Measurements from ENCODE around the gene ADAP1. TPM values are rescaled to one million over a fixed set of nuclear protein-coding genes. Genes with fewer than 3 reads are reported as not detected.

The ADAP1 gene
- total RNA-seq, 1 experiment from 2014 or later = 3.1 TPM

DNA sequence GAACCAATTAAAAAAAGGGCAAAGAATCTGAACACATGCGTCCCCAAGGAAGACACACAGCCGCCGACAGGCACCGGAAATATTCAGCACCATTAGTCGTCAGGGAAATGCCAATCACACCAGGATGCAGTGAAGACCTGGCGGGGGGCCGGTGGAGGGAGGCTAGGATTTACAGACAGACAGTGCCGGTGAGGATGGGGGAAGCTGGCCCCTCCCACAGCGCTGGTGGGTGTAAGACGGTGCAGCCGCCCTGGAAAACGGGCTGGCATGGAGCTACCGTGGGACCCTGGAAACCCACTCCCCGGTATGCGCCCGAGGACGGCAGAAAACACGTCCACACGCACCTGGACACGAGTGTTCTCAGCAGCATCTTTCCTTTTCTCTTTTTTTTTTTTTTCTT lies 4.8 kb upstream of the ADAP1 start:
- Histone ChIP-seq H3K36me3 (ENCODE audit: control insufficient read depth, insufficient read depth, low read length) (no peaks in the 10 kb centered on the region), H3K27ac (ENCODE audit: low read length) (no peak overlapping the region), H3K27me3 (ENCODE audit: control insufficient read depth, insufficient read depth, low read length) (no peaks in the 10 kb centered on the region), H3K4me3 (ENCODE audit: low read depth in 2 of 2, low read length in 2 of 2) (no peak overlapping the region), H3K4me1 (ENCODE audit: control insufficient read depth, insufficient read depth, low read length) (no peaks in the 10 kb centered on the region), H3K9me3 (ENCODE audit: control insufficient read depth, insufficient read depth, low read depth, low read length) (no peaks in the 10 kb centered on the region)
- intact Hi-C loops (cut with micrococcal nuclease; ENCODE audit: unreplicated experiment) (no loop called here), in situ Hi-C loops (cut with HindIII; ENCODE audit: low pct_unique_long_range_greater_than_20kb, low sequenced_read_pairs) (loop anchor here (25.0 kb wide), 1 partner anchor 178 kb away; a partner anchor contains a TSS)
- no peak for DNase-seq (ENCODE audit: low read depth, low spot score)
- BruUV-seq (replicated peaks) = no TSS peak
- CTCF ChIA-PET = no interaction called here
- POLR2A ChIA-PET = interaction anchor here (0.6 kb wide), 1 partner anchor 62 kb away, joined by 3 read pairs; no protein-coding TSS in a partner anchor
- TF ChIP-seq REST (IDR thresholded peaks at IDR 0.05; ENCODE audit: insufficient read depth in 1 of 2, low read depth in 2 of 2, low read length in 1 of 2) = no peak
- TF ChIP-seq TCF7L2 (IDR thresholded peaks at IDR 0.05; ENCODE audit: low read depth, low read length) = no peak
- TF ChIP-seq, protein P1, sequence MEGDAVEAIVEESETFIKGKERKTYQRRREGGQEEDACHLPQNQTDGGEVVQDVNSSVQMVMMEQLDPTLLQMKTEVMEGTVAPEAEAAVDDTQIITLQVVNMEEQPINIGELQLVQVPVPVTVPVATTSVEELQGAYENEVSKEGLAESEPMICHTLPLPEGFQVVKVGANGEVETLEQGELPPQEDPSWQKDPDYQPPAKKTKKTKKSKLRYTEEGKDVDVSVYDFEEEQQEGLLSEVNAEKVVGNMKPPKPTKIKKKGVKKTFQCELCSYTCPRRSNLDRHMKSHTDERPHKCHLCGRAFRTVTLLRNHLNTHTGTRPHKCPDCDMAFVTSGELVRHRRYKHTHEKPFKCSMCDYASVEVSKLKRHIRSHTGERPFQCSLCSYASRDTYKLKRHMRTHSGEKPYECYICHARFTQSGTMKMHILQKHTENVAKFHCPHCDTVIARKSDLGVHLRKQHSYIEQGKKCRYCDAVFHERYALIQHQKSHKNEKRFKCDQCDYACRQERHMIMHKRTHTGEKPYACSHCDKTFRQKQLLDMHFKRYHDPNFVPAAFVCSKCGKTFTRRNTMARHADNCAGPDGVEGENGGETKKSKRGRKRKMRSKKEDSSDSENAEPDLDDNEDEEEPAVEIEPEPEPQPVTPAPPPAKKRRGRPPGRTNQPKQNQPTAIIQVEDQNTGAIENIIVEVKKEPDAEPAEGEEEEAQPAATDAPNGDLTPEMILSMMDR (IDR thresholded peaks at IDR 0.05) = no peak
- TF ChIP-seq POLR2AphosphoS5 (IDR thresholded peaks at IDR 0.05; ENCODE audit: low read depth, low read length) = no peak
- TF ChIP-seq SIN3A (IDR thresholded peaks at IDR 0.05; ENCODE audit: borderline replicate concordance, insufficient read depth, low read depth, low read length) = no peak
- ATAC-seq = no peak

DNA sequence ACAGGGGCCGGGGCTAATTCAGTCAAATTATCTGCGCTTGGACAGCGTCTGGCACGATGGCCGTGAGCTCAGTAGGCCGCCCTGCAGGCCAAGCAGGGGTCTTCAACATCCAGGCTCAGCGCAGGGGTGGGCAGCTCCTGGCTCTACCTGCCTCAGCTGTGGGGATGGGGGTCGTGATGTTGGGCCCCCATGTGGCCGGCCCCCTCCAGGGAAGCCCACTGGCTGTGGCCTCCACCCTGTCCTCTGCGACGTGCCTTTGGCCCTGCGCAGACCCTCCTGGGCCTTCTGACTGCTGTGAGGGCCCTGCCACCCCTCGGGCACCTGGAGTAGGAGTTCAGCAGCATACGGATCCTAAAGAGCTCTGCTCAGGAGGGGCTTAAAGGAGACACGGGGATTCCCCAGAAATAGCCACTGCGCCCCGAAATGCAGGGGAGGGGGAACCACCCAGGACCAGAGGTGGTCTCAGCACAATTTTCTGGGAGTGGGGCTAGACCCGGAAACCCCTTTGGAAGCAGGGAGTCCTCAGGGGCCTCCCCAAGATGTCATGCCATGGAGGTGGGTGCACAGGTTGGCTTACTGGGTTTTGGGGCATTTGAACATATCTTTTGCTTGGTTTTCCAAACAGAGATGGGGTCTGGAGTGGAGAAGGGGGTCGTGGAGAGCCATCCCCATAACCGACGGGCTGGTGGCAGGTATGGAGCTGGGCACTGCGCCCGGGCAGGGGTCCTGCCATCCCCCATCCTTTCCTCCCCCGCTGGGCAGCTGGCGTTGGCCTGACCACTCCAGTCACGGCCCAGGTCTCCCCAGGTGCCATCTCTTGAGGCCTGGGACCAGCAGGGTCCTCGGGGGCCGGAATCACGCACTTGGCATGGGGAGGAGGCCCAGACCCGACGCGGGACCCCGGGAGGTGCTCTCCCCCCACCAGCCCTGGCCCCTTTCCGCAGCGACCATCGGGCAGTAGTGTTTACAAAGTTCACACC lies 4.0 kb upstream of the ADAP1 start:
- no peak for DNase-seq (ENCODE audit: low read depth, low spot score)
- ATAC-seq = no peak
- CTCF ChIA-PET = no interaction called here
- Histone ChIP-seq H3K27me3 (ENCODE audit: control insufficient read depth, insufficient read depth, low read length) (no peaks in the 10 kb centered on the region), H3K9me3 (ENCODE audit: control insufficient read depth, insufficient read depth, low read depth, low read length) (no peaks in the 10 kb centered on the region), H3K27ac (ENCODE audit: low read length) (no peak overlapping the region), H3K36me3 (ENCODE audit: control insufficient read depth, insufficient read depth, low read length) (no peaks in the 10 kb centered on the region), H3K4me3 (ENCODE audit: low read depth in 2 of 2, low read length in 2 of 2) (no peak overlapping the region), H3K4me1 (ENCODE audit: control insufficient read depth, insufficient read depth, low read length) (no peaks in the 10 kb centered on the region)
- in situ Hi-C loops (cut with HindIII; ENCODE audit: low pct_unique_long_range_greater_than_20kb, low sequenced_read_pairs) = loop anchor here (25.0 kb wide), 1 partner anchor 179 kb away; a partner anchor contains a TSS
- TF ChIP-seq, protein P1 (IDR thresholded peaks at IDR 0.05) = no peak
- TF ChIP-seq TCF7L2 (IDR thresholded peaks at IDR 0.05; ENCODE audit: low read depth, low read length) (no peak), POLR2AphosphoS5 (IDR thresholded peaks at IDR 0.05; ENCODE audit: low read depth, low read length) (no peak), SIN3A (IDR thresholded peaks at IDR 0.05; ENCODE audit: borderline replicate concordance, insufficient read depth, low read depth, low read length) (no peak), REST (IDR thresholded peaks at IDR 0.05; ENCODE audit: insufficient read depth in 1 of 2, low read depth in 2 of 2, low read length in 1 of 2) (no peak)
- BruUV-seq (replicated peaks) = no TSS peak
- intact Hi-C loops (cut with micrococcal nuclease; ENCODE audit: unreplicated experiment) = no loop called here
- POLR2A ChIA-PET = no interaction called here
